Parathyroid adenoma (tissue), 2 donors: ENCODE data around the gene ACOT13.
"Not testable (repeated sequence)": the region's sequence is repeated elsewhere in the genome, so short reads cannot be mapped to it uniquely, and the experiment has no call there.

Source experiments
- H2AFZ ChIP-seq: fragments of 300-600 bp; sonication (generic); one replicate; pipeline ENCODE4 v1.7.0; 2017; ENCODE audit warnings: antibody characterized with exemption, mild to moderate bottlenecking
- H3K27ac ChIP-seq: fragments of 300-600 bp; sonication (generic); one replicate; pipeline ENCODE4 v1.7.0; 2017
- H3K27me3 ChIP-seq: fragments of 300-600 bp; sonication (generic); one replicate; pipeline ENCODE4 v1.7.0; 2017; ENCODE audit warnings: low read length; ENCODE audit not compliant: control insufficient read depth, insufficient read depth
- H3K36me3 ChIP-seq: fragments of 300-600 bp; sonication (generic); one replicate; pipeline ENCODE4 v1.7.0; 2017; ENCODE audit warnings: low read length; ENCODE audit not compliant: control insufficient read depth, insufficient read depth
- H3K4me1 ChIP-seq: fragments of 300-600 bp; sonication (generic); one replicate; pipeline ENCODE4 v1.7.0; 2017; ENCODE audit warnings: control low read depth
- H3K4me2 ChIP-seq: fragments of 300-600 bp; sonication (generic); one replicate; pipeline ENCODE4 v1.7.0; 2017; ENCODE audit warnings: low read length
- H3K4me3 ChIP-seq: fragments of 300-600 bp; sonication (generic); one replicate; pipeline ENCODE4 v1.7.0; 2017; ENCODE audit warnings: low read depth, low read length
- H3K79me2 ChIP-seq: fragments of 300-600 bp; sonication (generic); one replicate; pipeline ENCODE4 v1.7.0; 2017; ENCODE audit warnings: control low read depth
- H3K9ac ChIP-seq: fragments of 300-600 bp; sonication (generic); one replicate; pipeline ENCODE4 v1.7.0; 2017; ENCODE audit warnings: mild to moderate bottlenecking
- H3K9me3 ChIP-seq: fragments of 300-600 bp; sonication (generic); one replicate; pipeline ENCODE4 v1.7.0; 2017; ENCODE audit warnings: low read length; ENCODE audit not compliant: control insufficient read depth
- TF ChIP-seq, protein P1 (sequence below): fragments of 300-600 bp; sonication (generic); IDR thresholded peaks from one replicate; pipeline ENCODE4 v1.7.0; 2017; ENCODE audit warnings: antibody characterized with exemption, mild to moderate bottlenecking
- donor health status: primary hyperparathyroidism.

ACOT13 gene

DNA sequence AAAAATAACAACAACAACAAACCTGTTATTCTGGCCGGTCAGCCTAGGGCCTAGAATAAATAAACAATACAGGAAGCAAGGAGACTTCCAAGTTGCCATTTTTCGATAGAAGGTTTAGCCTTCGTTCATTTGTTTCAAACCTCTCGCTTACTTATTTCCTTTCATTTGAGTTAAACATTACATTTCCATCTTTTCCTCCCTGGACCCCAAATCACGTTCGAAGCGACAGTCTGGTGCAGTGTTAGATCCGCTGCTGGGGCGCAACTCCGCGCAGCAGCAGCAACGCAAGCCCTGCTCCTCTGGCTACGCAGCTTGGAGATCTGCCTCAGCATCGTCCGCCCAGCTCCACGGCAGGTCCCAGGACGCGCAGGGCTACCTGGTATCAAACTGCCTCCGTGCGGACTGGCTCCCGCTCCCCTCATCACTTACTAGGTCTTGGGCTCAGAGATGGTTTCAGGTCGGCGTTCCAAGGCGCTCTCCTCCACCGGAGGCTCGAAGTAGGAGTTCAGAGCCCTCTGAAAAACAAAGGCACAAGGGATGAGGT, 708 bp upstream of the ACOT13 start:
- Histone ChIP-seq H3K27ac (peak overlapping the region; percentile 88), H3K4me3 (peak overlapping the region; percentile 91), H3K4me2 (peak overlapping the region; percentile 85), H3K9me3 (no peaks in the 10 kb centered on the region), H3K79me2 (peaks cover 18% of the 10 kb centered on the region), H3K27me3 (no peaks in the 10 kb centered on the region), H3K9ac (peak overlapping the region; percentile 38), H3K36me3 (no peaks in the 10 kb centered on the region), H3K4me1 (peaks cover 13% of the 10 kb centered on the region), H2AFZ (peak overlapping the region; percentile 100)
- TF ChIP-seq, protein P1, sequence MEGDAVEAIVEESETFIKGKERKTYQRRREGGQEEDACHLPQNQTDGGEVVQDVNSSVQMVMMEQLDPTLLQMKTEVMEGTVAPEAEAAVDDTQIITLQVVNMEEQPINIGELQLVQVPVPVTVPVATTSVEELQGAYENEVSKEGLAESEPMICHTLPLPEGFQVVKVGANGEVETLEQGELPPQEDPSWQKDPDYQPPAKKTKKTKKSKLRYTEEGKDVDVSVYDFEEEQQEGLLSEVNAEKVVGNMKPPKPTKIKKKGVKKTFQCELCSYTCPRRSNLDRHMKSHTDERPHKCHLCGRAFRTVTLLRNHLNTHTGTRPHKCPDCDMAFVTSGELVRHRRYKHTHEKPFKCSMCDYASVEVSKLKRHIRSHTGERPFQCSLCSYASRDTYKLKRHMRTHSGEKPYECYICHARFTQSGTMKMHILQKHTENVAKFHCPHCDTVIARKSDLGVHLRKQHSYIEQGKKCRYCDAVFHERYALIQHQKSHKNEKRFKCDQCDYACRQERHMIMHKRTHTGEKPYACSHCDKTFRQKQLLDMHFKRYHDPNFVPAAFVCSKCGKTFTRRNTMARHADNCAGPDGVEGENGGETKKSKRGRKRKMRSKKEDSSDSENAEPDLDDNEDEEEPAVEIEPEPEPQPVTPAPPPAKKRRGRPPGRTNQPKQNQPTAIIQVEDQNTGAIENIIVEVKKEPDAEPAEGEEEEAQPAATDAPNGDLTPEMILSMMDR = no peak

DNA sequence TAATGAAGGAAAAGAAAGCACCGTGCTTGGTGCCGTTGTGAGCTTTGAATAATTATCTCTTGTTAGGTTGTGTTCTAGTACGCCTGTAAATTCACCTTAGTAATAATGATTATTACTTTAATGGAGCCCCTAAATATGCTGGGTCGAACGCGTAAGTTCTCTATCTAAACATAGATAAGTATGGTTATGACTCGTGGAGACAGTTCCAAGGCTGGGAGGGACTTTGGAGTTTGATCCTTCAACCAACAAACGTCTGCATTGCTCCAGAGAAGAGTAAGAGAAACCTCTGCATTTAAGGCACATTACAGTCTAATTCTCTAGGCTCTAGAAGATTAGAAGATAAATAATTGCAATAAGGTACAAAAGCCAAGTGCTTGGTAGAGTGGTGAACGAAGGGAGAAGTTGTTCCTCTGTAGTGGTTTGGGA, 514 bp downstream of the ACOT13 start:
- Histone ChIP-seq H2AFZ (peak overlapping the region; percentile 100), H3K4me2 (peak overlapping the region; percentile 85), H3K27me3 (no peaks in the 10 kb centered on the region), H3K27ac (peak overlapping the region; percentile 88), H3K36me3 (no peaks in the 10 kb centered on the region), H3K79me2 (peaks cover 18% of the 10 kb centered on the region), H3K4me1 (peaks cover 13% of the 10 kb centered on the region), H3K4me3 (peak overlapping the region; percentile 91), H3K9me3 (no peaks in the 10 kb centered on the region), H3K9ac (peak overlapping the region; percentile 58)
- TF ChIP-seq, protein P1 = no peak

DNA sequence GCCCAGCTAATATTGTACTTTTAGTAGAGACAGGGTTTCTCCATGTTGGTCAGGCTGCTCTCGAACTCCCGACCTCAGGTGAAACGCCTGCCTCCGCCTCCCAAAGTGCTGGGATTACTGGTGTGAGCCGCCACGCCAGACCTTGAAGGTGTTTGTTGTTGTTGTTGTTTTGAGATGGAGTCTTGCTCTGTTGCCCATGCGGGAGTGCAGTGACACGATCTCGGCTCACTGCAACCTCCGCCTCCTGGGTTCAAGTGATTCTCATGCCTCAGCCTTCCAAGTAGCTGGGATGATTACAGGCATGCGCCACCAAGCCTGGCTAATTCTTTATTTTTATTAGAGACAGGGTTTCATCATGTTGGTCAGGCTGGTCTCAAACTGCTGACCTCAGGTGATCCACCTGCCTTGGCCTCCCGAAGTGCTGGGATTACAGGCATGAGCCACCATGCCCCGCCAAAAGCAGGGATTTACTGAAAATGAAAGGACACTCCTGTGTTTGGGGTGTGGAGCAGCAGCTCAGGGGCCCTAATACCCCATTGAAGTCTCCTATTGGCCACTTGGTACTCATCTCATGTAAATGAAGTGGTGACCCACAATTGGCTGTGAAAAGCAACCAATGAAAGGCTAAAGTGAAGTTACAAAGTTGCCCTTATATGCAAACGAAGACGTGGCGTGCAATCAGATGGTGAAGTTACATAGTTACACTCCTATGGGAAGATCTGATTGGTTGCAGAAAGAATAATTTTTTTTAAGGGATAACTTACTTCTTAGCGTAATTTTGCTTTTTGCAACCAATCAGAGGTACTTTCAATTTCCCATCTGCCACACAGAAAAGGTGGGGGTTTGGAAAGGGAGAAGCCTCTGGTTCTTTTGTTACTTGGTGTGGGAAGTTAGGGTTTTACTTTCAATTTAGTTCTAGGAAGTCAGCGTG, 1.5 kb downstream of the ACOT13 start:
- H3K4me1 ChIP-seq = peaks cover 13% of the 10 kb centered on the region
- not testable (repeated sequence) for H3K9ac ChIP-seq, H3K4me3 ChIP-seq

DNA sequence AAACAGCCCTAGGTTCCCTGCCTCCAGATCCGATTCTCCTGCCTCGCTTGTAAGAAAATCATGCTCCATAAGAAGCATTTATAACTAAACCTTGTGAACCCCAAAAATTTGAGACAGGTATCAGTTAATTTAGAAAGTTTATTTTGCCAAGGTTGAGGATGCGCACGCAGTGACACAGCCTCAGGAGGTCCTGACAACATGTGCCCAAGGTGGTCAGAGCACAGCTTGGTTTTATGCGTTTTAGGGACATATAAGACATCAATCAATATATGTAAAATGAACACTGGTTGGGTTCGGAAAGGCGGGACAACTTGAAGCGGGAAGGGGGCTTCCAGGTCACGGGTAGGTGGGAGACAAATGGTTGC, 2.1 kb downstream of the ACOT13 start:
- no peak overlapping the region for H3K27ac ChIP-seq
- H3K4me2 ChIP-seq = no peak overlapping the region
- H3K9me3 ChIP-seq = no peaks in the 10 kb centered on the region
- TF ChIP-seq, protein P1 = no peak
- no peak overlapping the region for H3K4me3 ChIP-seq
- no peak overlapping the region for H2AFZ ChIP-seq
- H3K79me2 ChIP-seq = peaks cover 18% of the 10 kb centered on the region
- H3K4me1 ChIP-seq = peaks cover 13% of the 10 kb centered on the region
- H3K9ac ChIP-seq = no peak overlapping the region
- H3K27me3 ChIP-seq = no peaks in the 10 kb centered on the region
- H3K36me3 ChIP-seq = no peaks in the 10 kb centered on the region

More for the DNA sequence above, 1.5 kb downstream of the ACOT13 start:
- H3K27me3 ChIP-seq, H2AFZ ChIP-seq, H3K36me3 ChIP-seq, H3K27ac ChIP-seq, H3K4me2 ChIP-seq, H3K9me3 ChIP-seq: not testable (repeated sequence)
- peaks cover 18% of the 10 kb centered on the region for H3K79me2 ChIP-seq

DNA sequence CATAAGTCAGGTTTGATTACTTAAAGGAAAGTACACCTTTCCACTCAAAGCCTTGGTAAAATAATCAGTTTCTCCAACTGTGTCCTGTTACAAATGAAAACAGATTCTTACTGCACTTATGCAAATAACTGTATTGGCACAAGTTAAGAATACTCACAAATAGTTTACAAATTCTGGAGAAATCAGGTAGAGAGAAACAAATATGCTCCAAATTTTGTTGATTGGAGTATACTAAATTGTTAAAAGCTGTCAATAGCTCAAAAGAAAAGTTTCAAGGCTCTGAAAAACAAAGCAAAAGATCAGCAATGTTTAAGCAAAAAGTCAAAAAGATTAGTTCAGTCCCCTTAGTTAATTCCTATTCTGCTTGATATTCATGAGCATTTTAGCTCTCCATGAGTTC, 3.6 kb downstream of the ACOT13 start:
- not testable (repeated sequence) for H3K27ac ChIP-seq, H3K27me3 ChIP-seq, H3K4me2 ChIP-seq, H3K36me3 ChIP-seq, H3K4me3 ChIP-seq, H3K9me3 ChIP-seq, H3K79me2 ChIP-seq, H2AFZ ChIP-seq, H3K9ac ChIP-seq
- H3K4me1 ChIP-seq = peaks cover 12% of the 10 kb centered on the region

DNA sequence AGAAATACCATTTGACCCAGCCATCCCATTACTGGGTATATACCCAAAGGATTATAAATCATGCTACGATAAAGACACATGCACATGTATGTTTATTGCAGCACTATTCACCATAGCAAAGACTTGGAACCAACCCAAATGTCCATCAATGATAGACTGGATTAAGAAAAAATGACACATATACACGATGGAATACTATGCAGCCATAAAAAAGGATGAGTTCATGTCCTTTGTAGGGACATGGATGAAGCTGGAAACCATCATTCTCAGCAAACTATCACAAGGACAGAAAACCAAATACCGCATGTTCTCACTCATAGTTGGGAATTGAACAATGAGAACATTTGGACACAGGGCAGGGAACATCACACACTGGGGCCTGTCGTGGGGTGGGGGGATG, 4.2 kb downstream of the ACOT13 start:
- H3K79me2 ChIP-seq, H3K36me3 ChIP-seq, H3K4me2 ChIP-seq, H3K4me1 ChIP-seq, H3K9ac ChIP-seq, H3K27me3 ChIP-seq, H3K9me3 ChIP-seq, H3K4me3 ChIP-seq, H2AFZ ChIP-seq, H3K27ac ChIP-seq: not testable (repeated sequence)
